Fibroblast of skin of scalp (primary cell): Measurements from ENCODE around the gene MPDZ.

ENCODE experiments used
- DNase-seq: peaks from one replicate; pipeline ENCODE4 v3.0.0-alpha.2; 2013

The MPDZ gene

GRCh38 chr9:13128266-13128860, 151.1 kb downstream of the MPDZ start:
- no peak for DNase-seq

DNA sequence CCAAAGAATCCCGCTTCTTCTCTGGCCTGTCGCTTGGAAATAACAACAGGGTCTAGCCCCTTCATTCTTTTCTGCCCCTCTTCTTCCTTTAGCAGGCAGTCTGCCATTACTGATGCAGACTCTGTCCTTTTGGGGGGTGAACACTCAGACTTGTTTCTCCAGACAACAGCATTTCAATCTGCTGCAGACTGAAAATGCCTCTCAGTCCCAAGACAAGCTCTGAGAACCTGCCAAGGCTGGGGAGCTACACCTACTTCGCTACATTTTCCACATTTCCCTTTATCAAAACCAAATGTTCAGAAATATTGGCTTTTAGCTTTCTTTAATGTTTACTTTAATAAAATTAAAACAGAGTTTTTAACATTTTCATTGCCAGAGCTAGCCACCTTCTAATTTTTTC, 152.4 kb downstream of the MPDZ start:
- no peak for DNase-seq

DNA sequence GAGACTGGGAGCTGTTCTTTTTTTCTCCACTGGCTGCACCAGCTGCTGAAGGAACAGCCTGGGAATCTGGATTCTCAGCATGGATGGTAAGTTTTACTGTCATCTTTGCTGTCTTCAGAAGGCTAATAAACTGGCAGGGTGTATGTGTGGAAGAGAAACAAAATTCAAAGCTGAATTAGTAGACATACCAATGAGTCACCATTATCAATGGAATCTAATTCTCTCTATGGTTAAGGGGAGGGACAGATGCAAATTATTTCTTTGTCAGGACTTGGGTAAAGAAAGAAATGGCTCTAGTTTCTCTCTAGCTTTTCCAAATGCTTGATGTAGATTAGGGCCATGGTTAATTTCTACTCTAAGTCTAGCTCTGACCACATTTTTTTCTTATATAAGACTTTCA, 154.2 kb downstream of the MPDZ start:
- DNase-seq: no peak

DNA sequence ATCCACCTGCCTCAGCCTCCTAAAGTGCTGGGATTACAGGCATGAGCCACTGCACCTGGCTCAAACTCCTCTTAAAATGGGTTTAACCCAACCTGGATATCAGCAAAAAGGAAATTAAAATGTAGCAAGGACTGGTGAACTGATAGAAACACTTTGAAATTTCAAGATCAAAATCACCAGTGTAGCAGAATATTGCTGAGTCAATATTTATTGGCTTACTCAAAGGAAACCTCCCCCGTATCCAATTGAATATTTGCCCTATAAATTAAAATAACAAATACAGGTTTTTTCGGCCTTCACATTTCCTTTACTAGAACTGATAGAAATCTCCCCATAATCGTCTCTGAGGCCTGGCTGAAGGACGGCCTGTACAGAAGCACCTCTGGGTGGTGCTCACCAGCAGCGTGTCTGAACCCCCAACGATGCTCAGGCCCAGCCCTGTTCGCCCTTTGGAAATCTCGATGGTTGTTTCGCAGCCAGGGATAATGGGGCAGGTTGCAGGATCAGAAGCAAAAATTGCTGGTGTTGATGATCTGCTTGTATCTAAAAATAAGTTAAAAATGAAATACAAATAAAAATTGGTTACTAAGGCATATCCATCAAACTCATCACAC, 156.6 kb downstream of the MPDZ start:
- no peak for DNase-seq

GRCh38 chr9:13118313-13118712, 161.2 kb downstream of the MPDZ start:
- DNase-seq: no peak

DNA sequence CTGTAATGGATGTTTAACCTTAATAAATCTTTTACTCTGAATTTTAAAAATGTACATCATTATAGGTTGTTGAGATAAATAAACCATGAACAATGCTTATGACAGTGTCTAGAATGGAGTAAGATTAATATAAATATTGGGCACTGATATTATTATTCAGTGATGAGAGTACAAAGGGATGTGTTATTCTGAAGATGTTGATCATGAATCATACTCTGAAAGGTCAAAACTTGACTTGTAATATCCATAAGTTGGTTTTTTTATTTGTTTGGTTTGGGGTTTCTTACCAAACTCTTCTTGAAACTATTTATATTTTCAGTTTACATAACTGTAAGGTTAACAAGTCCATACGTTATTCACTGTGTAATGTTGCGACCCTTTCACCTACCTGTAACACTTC, 163.2 kb downstream of the MPDZ start:
- no peak for DNase-seq

- peak; percentile 17 for DNase-seq
Measured at GRCh38 chr9:13113751-13114150, 165.7 kb downstream of the MPDZ start.

- peak; percentile 69 for DNase-seq
Measured at GRCh38 chr9:13113216-13113615, 166.3 kb downstream of the MPDZ start.

- no peak for DNase-seq
Measured at GRCh38 chr9:13111778-13112177, 167.7 kb downstream of the MPDZ start.

- no peak for DNase-seq
Measured at GRCh38 chr9:13110766-13111417, 168.6 kb downstream of the MPDZ start.

DNA sequence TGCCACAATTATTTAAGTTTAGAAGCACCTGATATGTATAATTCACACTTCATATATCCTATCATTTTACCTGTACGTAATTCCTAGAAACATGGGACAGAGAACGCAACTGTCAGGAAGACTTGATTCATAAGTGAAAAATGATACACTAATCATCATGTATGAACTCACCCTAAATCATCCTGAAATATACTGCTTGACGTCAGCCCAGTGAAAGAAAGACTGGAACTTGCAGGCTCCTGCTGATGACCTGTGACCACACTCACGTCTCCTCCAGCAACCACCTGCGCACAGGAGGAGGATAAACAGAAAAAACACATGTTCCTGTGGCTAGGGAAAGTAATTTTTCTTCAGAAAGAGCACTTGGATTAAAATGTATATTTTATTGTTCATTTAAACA, 169.7 kb downstream of the MPDZ start:
- no peak for DNase-seq

- DNase-seq: no peak
Measured at GRCh38 chr9:13107008-13107407, 172.5 kb downstream of the MPDZ start.

DNA sequence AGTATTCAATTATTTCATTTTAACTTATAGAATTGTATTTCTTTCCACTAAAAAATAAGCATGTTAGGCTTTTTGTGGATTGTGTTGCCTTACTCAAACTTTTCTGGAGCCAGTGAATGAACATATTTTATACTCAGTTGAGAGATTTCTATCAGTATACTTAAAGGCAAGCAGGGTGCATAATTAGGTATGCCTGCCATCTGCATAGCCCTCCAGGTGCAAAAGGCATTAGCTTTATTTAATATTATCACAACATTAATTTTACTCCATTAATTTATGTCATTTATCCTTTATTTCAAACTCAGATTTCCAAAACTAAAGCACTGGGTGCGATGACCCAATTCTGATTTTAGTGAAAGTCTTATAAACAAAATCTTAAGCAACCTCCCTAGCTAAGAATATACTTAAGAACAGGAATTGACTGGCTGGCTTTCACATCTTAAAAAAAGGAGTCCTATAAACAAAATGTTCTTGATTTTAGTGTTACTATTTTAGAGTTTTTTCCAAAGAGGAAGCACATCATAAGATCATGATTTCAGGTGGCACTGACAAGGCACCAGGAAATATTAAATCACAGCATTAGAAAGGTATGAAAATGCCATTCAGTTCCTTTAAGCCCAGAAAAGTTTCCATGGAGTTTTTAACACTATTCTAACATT, 178.4 kb downstream of the MPDZ start:
- no peak for DNase-seq

DNA sequence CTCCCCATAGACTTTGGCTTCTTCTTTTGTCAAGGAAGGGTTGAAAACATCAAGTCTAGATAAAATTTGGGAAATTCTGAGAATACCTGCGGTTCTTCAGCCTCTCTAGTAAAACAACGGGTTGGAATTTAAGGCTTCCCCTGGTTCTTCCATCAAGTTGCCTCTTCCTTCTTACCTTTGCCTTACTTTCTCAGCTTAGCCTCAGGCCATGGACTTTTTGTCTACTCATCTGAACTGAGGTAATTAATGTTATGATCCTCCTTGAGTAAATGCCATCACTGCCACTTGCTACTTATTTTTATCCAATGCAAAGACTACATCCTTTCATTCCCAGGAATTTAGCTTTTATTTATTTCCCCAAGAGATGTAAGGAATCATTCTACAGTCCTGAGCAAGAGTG, 184.4 kb downstream of the MPDZ start:
- no peak for DNase-seq

GRCh38 chr9:13090628-13091027, 188.9 kb downstream of the MPDZ start:
- DNase-seq: no peak

DNA sequence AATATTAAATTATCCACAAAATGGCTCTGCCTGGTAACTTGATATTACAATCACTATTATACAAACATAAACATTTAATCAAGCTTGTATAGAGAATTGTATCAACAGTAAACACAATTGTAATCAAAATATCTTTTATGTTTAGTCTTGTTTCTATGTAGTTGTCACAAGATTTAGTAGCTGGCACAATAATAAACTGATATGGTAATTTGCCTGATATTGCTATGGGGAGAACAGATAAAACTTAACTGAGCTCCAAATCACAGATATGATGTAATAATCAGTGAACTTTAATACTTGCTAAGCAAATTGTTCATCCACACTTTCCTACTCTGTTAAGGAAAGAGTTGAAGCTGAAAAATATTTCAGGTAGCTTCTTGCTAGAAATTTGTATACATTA, 189.8 kb downstream of the MPDZ start:
- no peak for DNase-seq

DNA sequence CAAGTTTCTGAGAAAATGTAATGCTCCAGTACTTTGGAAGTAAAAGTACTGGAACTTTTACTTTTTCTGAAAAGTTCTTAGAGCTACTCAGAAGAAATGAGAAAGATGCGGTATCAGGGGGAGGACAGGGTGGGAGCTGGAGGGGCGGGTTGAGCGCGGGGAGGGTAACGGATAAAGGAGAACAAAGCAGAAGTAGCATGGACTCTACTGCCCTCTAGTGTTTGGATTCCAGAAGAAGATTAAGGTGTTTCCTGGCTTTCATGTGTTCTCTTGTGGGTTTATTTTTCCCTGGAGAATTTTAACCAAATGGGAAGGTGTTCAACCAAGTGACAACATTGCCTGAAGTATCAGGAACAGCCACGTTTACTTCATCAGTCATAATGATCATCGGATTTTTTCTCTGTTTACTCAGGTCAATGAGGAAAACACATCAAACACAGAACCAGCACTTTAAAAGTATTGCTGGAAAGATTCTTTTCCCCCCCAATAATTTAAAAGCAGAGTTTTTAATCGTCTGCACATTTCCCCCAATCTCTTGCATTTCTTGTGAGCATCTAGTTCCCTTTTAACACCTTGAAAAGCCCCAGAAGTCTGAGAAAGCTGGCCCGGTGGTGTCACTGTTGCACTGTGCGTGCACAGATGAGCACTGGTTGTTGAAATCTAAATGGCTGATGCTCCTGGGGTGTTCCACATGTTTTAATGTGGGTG, 190.6 kb downstream of the MPDZ start:
- DNase-seq: peak; percentile 67

DNA sequence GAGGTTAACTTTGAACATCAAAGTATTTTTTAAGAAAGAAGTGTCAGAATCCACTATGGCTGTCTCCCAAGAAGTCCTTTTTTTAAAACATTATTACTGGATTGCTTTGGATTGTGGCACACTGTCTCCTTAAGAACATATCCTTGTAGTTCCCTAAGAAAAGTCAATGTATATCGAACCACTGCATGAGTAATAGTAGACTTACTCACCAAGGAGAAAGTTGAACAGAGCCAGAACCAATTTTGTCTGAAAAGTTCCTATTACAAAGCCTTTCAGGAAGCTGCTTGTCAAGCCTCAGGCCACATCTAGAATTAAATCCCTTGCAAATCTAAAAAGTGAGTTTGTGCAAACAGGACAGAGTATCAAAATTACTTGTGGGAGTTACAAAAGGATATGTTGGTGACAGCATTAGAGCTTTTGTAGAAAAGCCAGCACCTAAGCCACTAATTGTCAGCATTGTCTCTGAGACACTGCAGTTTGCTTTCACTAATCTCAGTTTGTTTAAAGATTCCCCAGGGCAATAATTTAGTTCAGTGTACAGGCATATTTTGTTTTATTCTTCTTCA, 195.4 kb downstream of the MPDZ start:
- peak; percentile 55 for DNase-seq

DNA sequence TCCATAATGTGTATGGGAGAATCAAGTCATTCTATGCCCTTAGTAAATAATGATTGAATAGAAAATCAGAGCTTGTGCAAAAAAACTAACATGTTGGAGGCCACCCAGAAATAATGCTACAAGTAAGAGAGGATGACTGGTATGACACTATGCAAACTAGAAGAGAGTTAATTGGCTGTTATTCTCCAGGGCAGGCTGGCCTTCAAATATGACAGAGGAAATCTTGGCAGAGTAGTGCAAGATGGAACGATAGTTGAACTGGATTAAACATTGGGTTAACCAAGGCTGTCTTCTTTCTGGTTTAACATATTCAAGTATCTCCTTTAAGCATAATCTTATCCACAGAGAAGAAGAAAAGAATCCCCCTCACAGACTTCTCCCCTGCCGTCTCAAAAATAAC, 196.1 kb downstream of the MPDZ start:
- DNase-seq: no peak

- no peak for DNase-seq
Measured at GRCh38 chr9:13082796-13083195, 196.7 kb downstream of the MPDZ start.

GRCh38 chr9:13078164-13078563, 201.3 kb downstream of the MPDZ start:
- DNase-seq: no peak

- DNase-seq: no peak
Measured at GRCh38 chr9:13076616-13077015, 202.9 kb downstream of the MPDZ start.

DNA sequence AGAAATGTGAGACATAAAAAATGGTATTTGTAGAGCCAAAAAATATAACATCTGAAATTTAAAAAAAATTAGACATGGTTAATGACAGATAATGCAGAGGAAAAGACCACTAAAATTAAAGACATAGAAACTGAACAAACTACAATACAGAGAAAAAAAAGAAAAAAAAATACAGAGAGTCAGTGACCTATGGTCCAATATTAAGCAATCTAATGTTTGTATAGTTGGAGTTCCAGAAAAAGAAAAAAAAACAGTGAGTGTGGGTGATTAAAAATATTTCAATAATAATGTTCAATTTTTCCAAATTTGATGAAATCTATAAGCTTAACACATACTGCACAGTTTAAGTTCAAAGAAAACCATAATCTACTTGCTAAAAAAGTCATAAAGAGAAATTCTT, 207.6 kb downstream of the MPDZ start:
- no peak for DNase-seq
